K562 (cell line): ENCODE measurements around the gene TSPYL6. TPM values are rescaled to one million over a fixed set of nuclear protein-coding genes. Genes with fewer than 3 reads are reported as not detected.

Experiments
- ATAC-seq: fragments of 200-7000 bp; cut with Tn5 transposase; 3 replicates; pipeline ENCODE4 v1.9.1; 2020; ENCODE audit warnings: moderate library complexity
- BruUV-seq: library from RNA; stranded (reverse); fragments of 400-500 nt; replicated peaks from 2 replicates; lab custom pipeline; 2021; lab: Mats Ljungman, UMichigan
- CTCF ChIA-PET: fragments of 300-600 bp; formaldehyde crosslinking; extraction: SDS; loops from one replicate; lab custom pipeline; 2021; ENCODE audit warnings: low intra/inter-chr PET ratio; lab: Yijun Ruan, JAX
- POLR2A ChIA-PET: fragments of 300-600, 350-650 bp; sonication (Branson Sonifier 250); formaldehyde crosslinking; extraction: SDS; loops from one replicate; lab custom pipeline; 2021; ENCODE audit warnings: antibody characterized with exemption, inconsistent platforms; lab: Yijun Ruan, JAX
- DNase-seq, 4 experiments: peaks; one replicate each; pipeline versions ENCODE4 v3.0.0 to v3.0.0-alpha.2; 2011 to 2018; ENCODE audit warnings: low spot score in 3 of 4, mixed read lengths in 3 of 4; ENCODE audit errors: extremely low read depth in 1 of 4
- FAIRE-seq: peaks from 2 replicates; lab custom pipeline; 2011; peaks lifted over from hg19 to GRCh38; lab: Jason Lieb, UNC
- H2AFZ ChIP-seq: 2 replicates; pipeline ENCODE4 v1.6.0; 2011; ENCODE audit warnings: low read depth, low read length, control low read depth, inconsistent platforms
- H3K27ac ChIP-seq: fragments of 200-600 bp; 3 replicates; pipeline ENCODE4 v1.8.0; 2011; ENCODE audit warnings: low read depth, mild to moderate bottlenecking, control low read depth, inconsistent platforms, low read length, moderate library complexity, mixed read lengths; ENCODE audit errors: extremely low read depth
- H3K27me3 ChIP-seq, 2 experiments: fragments of 300-600 bp in 1 of 2; 2 replicates in 1 of 2; 3 replicates in 1 of 2; pipeline versions ENCODE4 v1.6.0 to v1.8.0; 2011; ENCODE audit warnings: inconsistent platforms in 2 of 2, low read length in 2 of 2, mild to moderate bottlenecking in 1 of 2, mixed read lengths in 1 of 2, moderate library complexity in 1 of 2; ENCODE audit not compliant: control insufficient read depth in 2 of 2, insufficient read depth in 2 of 2
- H3K36me3 ChIP-seq: fragments of 300-600 bp; 3 replicates; pipeline ENCODE4 v1.8.0; 2011; ENCODE audit warnings: mild to moderate bottlenecking, low read length, inconsistent platforms; ENCODE audit not compliant: control insufficient read depth, insufficient read depth
- H3K4me1 ChIP-seq, 2 experiments: fragments of 200-600 bp in 1 of 2; replicated peaks in 1 of 2; 2 replicates in 1 of 2; 3 replicates in 1 of 2; pipeline versions ENCODE4 v1.5.1 to v1.8.0; 2011; ENCODE audit warnings: inconsistent platforms in 2 of 2, low read length in 2 of 2, mild to moderate bottlenecking in 1 of 2, mixed read lengths in 1 of 2, moderate library complexity in 1 of 2; ENCODE audit not compliant: control insufficient read depth in 2 of 2, insufficient read depth in 2 of 2
- H3K4me2 ChIP-seq: 2 replicates; pipeline ENCODE4 v1.6.1; 2011; ENCODE audit warnings: low read length, control low read depth, inconsistent platforms, mixed read lengths; ENCODE audit not compliant: insufficient read depth
- H3K4me3 ChIP-seq: fragments of 200-600 bp; sonication (generic), shearing (Covaris generic); 2 replicates; pipeline ENCODE4 v1.5.1; 2016; ENCODE audit warnings: control low read depth, inconsistent platforms
- H3K79me2 ChIP-seq: fragments of 200-600 bp; 3 replicates; pipeline ENCODE4 v1.8.0; 2011; ENCODE audit warnings: low read length, inconsistent platforms; ENCODE audit not compliant: control insufficient read depth, insufficient read depth
- H3K9ac ChIP-seq, 2 experiments: 2 replicates each; pipeline versions ENCODE4 v1.6.0 to v1.6.1; 2011; ENCODE audit warnings: low read depth in 2 of 2, low read length in 2 of 2, control low read depth in 1 of 2, inconsistent platforms in 1 of 2, mild to moderate bottlenecking in 1 of 2, mixed read lengths in 1 of 2; ENCODE audit not compliant: insufficient read depth in 1 of 2
- H3K9me1 ChIP-seq: one replicate; pipeline ENCODE4 v1.6.0; 2011; ENCODE audit warnings: inconsistent platforms, mild to moderate bottlenecking, low read length, moderate library complexity; ENCODE audit not compliant: control insufficient read depth, insufficient read depth
- H3K9me3 ChIP-seq: replicated peaks from 2 replicates; pipeline ENCODE4 v1.5.1; 2011; ENCODE audit warnings: low read depth, low read length, inconsistent platforms; ENCODE audit not compliant: control insufficient read depth, insufficient read depth
- H4K20me1 ChIP-seq: replicated peaks from 2 replicates; pipeline ENCODE4 v1.6.1; 2011; ENCODE audit warnings: low read length, inconsistent platforms, mixed read lengths; ENCODE audit not compliant: control insufficient read depth, insufficient read depth
- WGBS: fragments of 100-300 bp; shearing (Covaris generic); methylation state at CpG from one replicate; pipeline ENCODE4 v1.1.6; 2016; ENCODE audit warnings: low coverage, mixed read lengths; ENCODE audit not compliant: insufficient coverage; ENCODE audit errors: missing lambda C conversion rate; 5-methylcytosine and 5-hydroxymethylcytosine counted together
- in situ Hi-C: fragments of 300-500 bp; cut with MboI; formaldehyde crosslinking; loops from 4 replicates; pipeline ENCODE4 v1.15.0; 2018; ENCODE audit warnings: inconsistent platforms, mixed read lengths
- intact Hi-C: fragments of 100-400 bp; cut with micrococcal nuclease; formaldehyde crosslinking; loops from 2 replicates; pipeline ENCODE4 v1.14.2; 2022
- polyA plus RNA-seq, 8 experiments: library from polyadenylated mRNA; depleted of rRNA in 4 of 8; stranded (reverse) in 5 of 8; unstranded in 3 of 8; fragments of >200 nt; fragmentation: Nextera tagmentation in 2 of 8; fragmentation: Illumina TruSeq in 1 of 8; extraction: Ambion mirVana in 2 of 8; extraction: Trizol in 1 of 8; gene quantifications; 2 replicates each; pipeline versions ENCODE4 v1.2.1 to v1.2.3, GENCODE V29; 2011 to 2014; ENCODE audit warnings: inconsistent platforms in 1 of 8, missing spikeins in 1 of 8
- total RNA-seq, 7 experiments: library from RNA; depleted of rRNA in 6 of 7; stranded (reverse); fragments of >200 nt in 6 of 7; fragmentation: Illumina TruSeq in 2 of 7; extraction: Trizol in 2 of 7; gene quantifications; 2 replicates each; pipeline versions ENCODE4 v1.2.1 to v1.2.3, GENCODE V29; 2011 to 2021; ENCODE audit warnings: low replicate concordance in 1 of 7
- TF ChIP-seq, protein P1 (sequence below): fragments of 450-650 bp; IDR thresholded peaks from 2 replicates; pipeline ENCODE4 v1.6.1; 2014; ENCODE audit warnings: low read depth, mild to moderate bottlenecking, moderate library complexity, borderline replicate concordance
- TF ChIP-seq, protein P2 (sequence below): fragments of 450-650 bp; formaldehyde crosslinking; IDR thresholded peaks from 2 replicates; pipeline ENCODE4 v1.4.0; 2020; ENCODE audit warnings: mild to moderate bottlenecking
- TF ChIP-seq, protein P3 (sequence below): sonication (generic); formaldehyde crosslinking; IDR thresholded peaks from 2 replicates; pipeline ENCODE4 v1.5.0; 2020; ENCODE audit warnings: missing genetic modification reagents
- TF ChIP-seq, protein P4 (sequence below): fragments of 200-800 bp; sonication (Bioruptor generic); IDR thresholded peaks from 2 replicates; pipeline ENCODE4 v1.6.1; 2017; ENCODE audit warnings: missing genetic modification characterization, missing compliant biosample characterization
- TF ChIP-seq, protein P5 (sequence below): fragments of 250-450 bp; sonication (Bioruptor Pico); IDR thresholded peaks from 2 replicates; pipeline ENCODE4 v1.8.0; 2021; ENCODE audit warnings: moderate library complexity, mild to moderate bottlenecking, inconsistent platforms

The TSPYL6 gene
- total and polyA plus RNA-seq, 9 of the 15 experiments (the other 6 are each of a cell fraction or from before 2014, with no cell fraction given): 1.5 to 10.1 (median 7.6) TPM

DNA sequence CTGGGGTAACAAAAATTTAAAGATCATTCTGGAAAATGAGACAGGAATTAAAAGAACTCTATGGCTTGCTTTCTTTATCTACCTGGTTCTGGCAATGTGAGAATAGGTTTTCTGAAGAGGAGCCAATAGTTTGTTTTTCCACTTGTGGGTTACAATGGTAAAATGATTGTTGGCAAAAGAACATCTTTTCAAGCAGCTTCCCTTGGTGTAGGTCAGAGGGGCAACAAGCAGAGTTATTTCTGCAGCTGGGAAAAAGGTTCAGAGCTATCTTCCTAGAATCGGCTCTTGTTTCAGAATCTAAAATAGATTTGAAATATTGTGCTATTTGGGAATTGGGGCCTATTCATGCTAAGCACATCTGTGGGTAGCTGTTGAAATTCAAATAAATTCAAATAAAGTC lies 11.5 kb upstream of the TSPYL6 start:
- no peaks in the 10 kb centered on the region for H3K27me3 ChIP-seq
- no peaks in the 10 kb centered on the region for H3K36me3 ChIP-seq
- ChIA-PET POLR2A (interaction anchor here (0.6 kb wide), 1 partner anchor 1253 kb away, joined by 3 read pairs; no protein-coding TSS in a partner anchor), CTCF (no interaction called here)
- H4K20me1 ChIP-seq: no peaks in the 10 kb centered on the region
- intact Hi-C loops: no loop called here
- no peak for ATAC-seq
- H3K9ac ChIP-seq: no peak overlapping the region
- H3K27ac ChIP-seq: no peak overlapping the region
- DNase-seq: no peak
- WGBS: 6% methylated on average over 1 of the region's 1 CpG
- FAIRE-seq: no peak
- TF ChIP-seq, protein P1, sequence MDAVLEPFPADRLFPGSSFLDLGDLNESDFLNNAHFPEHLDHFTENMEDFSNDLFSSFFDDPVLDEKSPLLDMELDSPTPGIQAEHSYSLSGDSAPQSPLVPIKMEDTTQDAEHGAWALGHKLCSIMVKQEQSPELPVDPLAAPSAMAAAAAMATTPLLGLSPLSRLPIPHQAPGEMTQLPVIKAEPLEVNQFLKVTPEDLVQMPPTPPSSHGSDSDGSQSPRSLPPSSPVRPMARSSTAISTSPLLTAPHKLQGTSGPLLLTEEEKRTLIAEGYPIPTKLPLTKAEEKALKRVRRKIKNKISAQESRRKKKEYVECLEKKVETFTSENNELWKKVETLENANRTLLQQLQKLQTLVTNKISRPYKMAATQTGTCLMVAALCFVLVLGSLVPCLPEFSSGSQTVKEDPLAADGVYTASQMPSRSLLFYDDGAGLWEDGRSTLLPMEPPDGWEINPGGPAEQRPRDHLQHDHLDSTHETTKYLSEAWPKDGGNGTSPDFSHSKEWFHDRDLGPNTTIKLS: no peak
- TF ChIP-seq, protein P2, sequence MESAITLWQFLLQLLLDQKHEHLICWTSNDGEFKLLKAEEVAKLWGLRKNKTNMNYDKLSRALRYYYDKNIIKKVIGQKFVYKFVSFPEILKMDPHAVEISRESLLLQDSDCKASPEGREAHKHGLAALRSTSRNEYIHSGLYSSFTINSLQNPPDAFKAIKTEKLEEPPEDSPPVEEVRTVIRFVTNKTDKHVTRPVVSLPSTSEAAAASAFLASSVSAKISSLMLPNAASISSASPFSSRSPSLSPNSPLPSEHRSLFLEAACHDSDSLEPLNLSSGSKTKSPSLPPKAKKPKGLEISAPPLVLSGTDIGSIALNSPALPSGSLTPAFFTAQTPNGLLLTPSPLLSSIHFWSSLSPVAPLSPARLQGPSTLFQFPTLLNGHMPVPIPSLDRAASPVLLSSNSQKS (CRISPR knock-in tag): no peak
- TF ChIP-seq, protein P3, sequence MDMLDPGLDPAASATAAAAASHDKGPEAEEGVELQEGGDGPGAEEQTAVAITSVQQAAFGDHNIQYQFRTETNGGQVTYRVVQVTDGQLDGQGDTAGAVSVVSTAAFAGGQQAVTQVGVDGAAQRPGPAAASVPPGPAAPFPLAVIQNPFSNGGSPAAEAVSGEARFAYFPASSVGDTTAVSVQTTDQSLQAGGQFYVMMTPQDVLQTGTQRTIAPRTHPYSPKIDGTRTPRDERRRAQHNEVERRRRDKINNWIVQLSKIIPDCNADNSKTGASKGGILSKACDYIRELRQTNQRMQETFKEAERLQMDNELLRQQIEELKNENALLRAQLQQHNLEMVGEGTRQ (CRISPR knock-in tag): no peak
- TF ChIP-seq, protein P4, sequence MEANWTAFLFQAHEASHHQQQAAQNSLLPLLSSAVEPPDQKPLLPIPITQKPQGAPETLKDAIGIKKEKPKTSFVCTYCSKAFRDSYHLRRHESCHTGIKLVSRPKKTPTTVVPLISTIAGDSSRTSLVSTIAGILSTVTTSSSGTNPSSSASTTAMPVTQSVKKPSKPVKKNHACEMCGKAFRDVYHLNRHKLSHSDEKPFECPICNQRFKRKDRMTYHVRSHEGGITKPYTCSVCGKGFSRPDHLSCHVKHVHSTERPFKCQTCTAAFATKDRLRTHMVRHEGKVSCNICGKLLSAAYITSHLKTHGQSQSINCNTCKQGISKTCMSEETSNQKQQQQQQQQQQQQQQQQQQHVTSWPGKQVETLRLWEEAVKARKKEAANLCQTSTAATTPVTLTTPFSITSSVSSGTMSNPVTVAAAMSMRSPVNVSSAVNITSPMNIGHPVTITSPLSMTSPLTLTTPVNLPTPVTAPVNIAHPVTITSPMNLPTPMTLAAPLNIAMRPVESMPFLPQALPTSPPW (CRISPR knock-in tag): no peak
- TF ChIP-seq, protein P5, sequence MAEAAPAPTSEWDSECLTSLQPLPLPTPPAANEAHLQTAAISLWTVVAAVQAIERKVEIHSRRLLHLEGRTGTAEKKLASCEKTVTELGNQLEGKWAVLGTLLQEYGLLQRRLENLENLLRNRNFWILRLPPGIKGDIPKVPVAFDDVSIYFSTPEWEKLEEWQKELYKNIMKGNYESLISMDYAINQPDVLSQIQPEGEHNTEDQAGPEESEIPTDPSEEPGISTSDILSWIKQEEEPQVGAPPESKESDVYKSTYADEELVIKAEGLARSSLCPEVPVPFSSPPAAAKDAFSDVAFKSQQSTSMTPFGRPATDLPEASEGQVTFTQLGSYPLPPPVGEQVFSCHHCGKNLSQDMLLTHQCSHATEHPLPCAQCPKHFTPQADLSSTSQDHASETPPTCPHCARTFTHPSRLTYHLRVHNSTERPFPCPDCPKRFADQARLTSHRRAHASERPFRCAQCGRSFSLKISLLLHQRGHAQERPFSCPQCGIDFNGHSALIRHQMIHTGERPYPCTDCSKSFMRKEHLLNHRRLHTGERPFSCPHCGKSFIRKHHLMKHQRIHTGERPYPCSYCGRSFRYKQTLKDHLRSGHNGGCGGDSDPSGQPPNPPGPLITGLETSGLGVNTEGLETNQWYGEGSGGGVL (CRISPR knock-in tag): no peak
- TF ChIP-seq, all 486 proteins: peak for 0
- H2AFZ ChIP-seq: no peak overlapping the region
- no peaks in the 10 kb centered on the region for H3K9me1 ChIP-seq
- no peaks in the 10 kb centered on the region; the same call in 1 of the 2 replicates for H3K9me3 ChIP-seq
- no peak overlapping the region for H3K4me3 ChIP-seq
- in situ Hi-C loops: no loop called here
- no TSS peak for BruUV-seq
- H3K4me2 ChIP-seq: no peak overlapping the region
- H3K79me2 ChIP-seq: no peaks in the 10 kb centered on the region
- no peaks in the 10 kb centered on the region for H3K4me1 ChIP-seq
